H1 (cell line): Measurements from ENCODE around the gene THAP5. TPM values are rescaled to one million over a fixed set of nuclear protein-coding genes. Genes with fewer than 3 reads are reported as not detected.

Source experiments
- CTCF ChIA-PET: fragments of 300-600 bp; sonication (Branson Sonifier 250); formaldehyde crosslinking; loops from one replicate; lab custom pipeline; 2021; ENCODE audit not compliant: partially characterized antibody; lab: Charles Lee
- POLR2A ChIA-PET: fragments of 300-600 bp; sonication (Branson Sonifier 250); formaldehyde crosslinking; loops from one replicate; lab custom pipeline; 2021; ENCODE audit warnings: inconsistent platforms; ENCODE audit not compliant: partially characterized antibody; lab: Charles Lee
- DNase-seq, 2 experiments: peaks; one replicate each; pipeline versions ENCODE4 v3.0.0 to v3.0.0-alpha.2; 2010 to 2022; ENCODE audit warnings: low spot score in 2 of 2, low read depth in 1 of 2, mixed read lengths in 1 of 2
- FAIRE-seq: peaks from 2 replicates; lab custom pipeline; 2011; peaks lifted over from hg19 to GRCh38; lab: Jason Lieb, UNC
- H2AFZ ChIP-seq: 2 replicates; pipeline ENCODE4 v1.8.1; 2012; ENCODE audit warnings: low read length, inconsistent platforms
- H2AK5ac ChIP-seq: 2 replicates; pipeline ENCODE4 v1.6.1; 2013; ENCODE audit warnings: low read depth, low read length
- H2BK120ac ChIP-seq: replicated peaks from 2 replicates; pipeline ENCODE3; 2013; ENCODE audit warnings: low read depth, low read length, inconsistent platforms
- H2BK12ac ChIP-seq: 2 replicates; pipeline ENCODE4 v1.6.1; 2013; ENCODE audit warnings: low read depth, low read length
- H2BK15ac ChIP-seq: 2 replicates; pipeline ENCODE4 v1.6.1; 2013; ENCODE audit warnings: low read length
- H2BK20ac ChIP-seq: 2 replicates; pipeline ENCODE4 v1.6.1; 2013; ENCODE audit warnings: low read length
- H2BK5ac ChIP-seq: 2 replicates; pipeline ENCODE4 v1.6.1; 2013; ENCODE audit warnings: low read depth, low read length
- H3K14ac ChIP-seq: 2 replicates; pipeline ENCODE4 v1.6.1; 2013; ENCODE audit warnings: inconsistent platforms; ENCODE audit not compliant: insufficient read length
- H3K18ac ChIP-seq: 2 replicates; pipeline ENCODE4 v1.6.1; 2013; ENCODE audit warnings: low read length; ENCODE audit errors: extremely low read depth
- H3K23ac ChIP-seq: 2 replicates; pipeline ENCODE4 v1.6.1; 2013; ENCODE audit warnings: inconsistent platforms; ENCODE audit not compliant: insufficient read length
- H3K23me2 ChIP-seq: 2 replicates; pipeline ENCODE4 v1.6.1; 2013; ENCODE audit warnings: low read depth, low read length
- H3K27ac ChIP-seq: 2 replicates; pipeline ENCODE4 v1.6.1; 2011; ENCODE audit warnings: low read depth, low read length, inconsistent platforms
- H3K27me3 ChIP-seq, 4 experiments: replicated peaks in 1 of 4; 1 replicate in 1 of 4; 2 replicates in 3 of 4; pipeline versions ENCODE4 v1.6.1 to v1.8.1; 2011 to 2013; ENCODE audit warnings: low read length in 3 of 4, mild to moderate bottlenecking in 3 of 4, inconsistent platforms in 2 of 4, mixed read lengths in 2 of 4, moderate library complexity in 1 of 4; ENCODE audit not compliant: control insufficient read depth in 3 of 4, insufficient read depth in 3 of 4; ENCODE audit errors: extremely low read depth in 1 of 4
- H3K36me3 ChIP-seq, 4 experiments: 2 replicates each; pipeline versions ENCODE4 v1.6.1 to v1.8.1; 2011 to 2013; ENCODE audit warnings: mild to moderate bottlenecking in 4 of 4, low read length in 3 of 4, moderate library complexity in 2 of 4, control low read depth in 1 of 4, inconsistent platforms in 1 of 4; ENCODE audit not compliant: insufficient read depth in 4 of 4, control insufficient read depth in 2 of 4
- H3K4ac ChIP-seq: replicated peaks from 2 replicates; pipeline ENCODE3; 2013; ENCODE audit warnings: low read length, low read depth, mixed read lengths, inconsistent platforms; ENCODE audit not compliant: insufficient read length
- H3K4me1 ChIP-seq, 4 experiments: replicated peaks in 1 of 4; 1 replicate in 1 of 4; 2 replicates in 3 of 4; pipeline versions ENCODE4 v1.6.1 to v1.8.1; 2011 to 2013; ENCODE audit warnings: low read length in 3 of 4, inconsistent platforms in 2 of 4, mixed read lengths in 1 of 4; ENCODE audit not compliant: insufficient read depth in 4 of 4, control insufficient read depth in 3 of 4
- H3K4me2 ChIP-seq, 2 experiments: 2 replicates each; pipeline versions ENCODE4 v1.6.1 to v1.8.1; 2011 to 2013; ENCODE audit warnings: low read depth in 2 of 2, low read length in 2 of 2, control low read depth in 1 of 2, inconsistent platforms in 1 of 2, mild to moderate bottlenecking in 1 of 2; ENCODE audit not compliant: insufficient read depth in 1 of 2
- H3K4me3 ChIP-seq, 4 experiments: fragments of 200-600, 300-600 bp in 1 of 4; sonication (generic), shearing (Covaris generic), sonication (Bioruptor Twin) in 1 of 4; 2 replicates each; pipeline versions ENCODE4 v1.5.1 to v1.8.1; 2011 to 2016; ENCODE audit warnings: low read length in 4 of 4, low read depth in 3 of 4, control low read depth in 2 of 4, inconsistent platforms in 2 of 4, mild to moderate bottlenecking in 2 of 4, mixed read lengths in 1 of 4, moderate library complexity in 1 of 4; ENCODE audit not compliant: insufficient read depth in 2 of 4; ENCODE audit errors: extremely low read depth in 1 of 4
- H3K56ac ChIP-seq: replicated peaks from 2 replicates; pipeline ENCODE3; 2013; ENCODE audit warnings: low read depth, mild to moderate bottlenecking, mixed read lengths, low read length, inconsistent platforms; ENCODE audit not compliant: insufficient read length
- H3K79me1 ChIP-seq: 2 replicates; pipeline ENCODE4 v1.6.1; 2013; ENCODE audit warnings: low read depth, low read length, control low read depth
- H3K79me2 ChIP-seq, 2 experiments: 2 replicates each; pipeline versions ENCODE4 v1.6.1 to v1.8.1; 2012 to 2013; ENCODE audit warnings: low read length in 2 of 2, mild to moderate bottlenecking in 2 of 2, inconsistent platforms in 1 of 2; ENCODE audit not compliant: insufficient read depth in 2 of 2, control insufficient read depth in 1 of 2
- H3K9ac ChIP-seq, 4 experiments: replicated peaks in 1 of 4; 1 replicate in 1 of 4; 2 replicates in 3 of 4; pipeline versions ENCODE4 v1.6.1 to v1.8.1; 2011 to 2013; ENCODE audit warnings: low read depth in 3 of 4, low read length in 3 of 4, control low read depth in 2 of 4, mild to moderate bottlenecking in 2 of 4, moderate library complexity in 2 of 4, inconsistent platforms in 1 of 4; ENCODE audit errors: extremely low read depth in 1 of 4
- H3K9me3 ChIP-seq, 2 experiments: 2 replicates each; pipeline versions ENCODE4 v1.6.1 to v1.8.1; 2012 to 2013; ENCODE audit warnings: mild to moderate bottlenecking in 2 of 2, moderate library complexity in 2 of 2, control low read depth in 1 of 2, inconsistent platforms in 1 of 2, low read depth in 1 of 2, low read length in 1 of 2, mixed read lengths in 1 of 2; ENCODE audit not compliant: insufficient read depth in 2 of 2
- H4K20me1 ChIP-seq, 2 experiments: replicated peaks in 1 of 2; 2 replicates each; pipeline versions ENCODE3 to v1.8.1; 2011 to 2013; ENCODE audit warnings: inconsistent platforms in 2 of 2, low read length in 2 of 2, mild to moderate bottlenecking in 1 of 2; ENCODE audit not compliant: insufficient read depth in 2 of 2, control insufficient read depth in 1 of 2
- H4K5ac ChIP-seq: 2 replicates; pipeline ENCODE4 v1.6.1; 2013; ENCODE audit warnings: low read length, low read depth, mixed read lengths, inconsistent platforms; ENCODE audit not compliant: insufficient read length
- H4K8ac ChIP-seq: 2 replicates; pipeline ENCODE4 v1.8.0; 2013; ENCODE audit warnings: mild to moderate bottlenecking, moderate library complexity, low read length, inconsistent platforms; ENCODE audit not compliant: insufficient read depth; ENCODE audit errors: extremely low read depth
- H4K91ac ChIP-seq: replicated peaks from 2 replicates; pipeline ENCODE3; 2013; ENCODE audit warnings: low read length, mixed read lengths, inconsistent platforms; ENCODE audit not compliant: insufficient read length
- BCL11A ChIP-seq, 2 experiments: IDR thresholded peaks; one replicate each; pipeline ENCODE4 v1.6.1; 2011; ENCODE audit warnings: low read depth in 2 of 2, low read length in 2 of 2, mild to moderate bottlenecking in 2 of 2
- GTF2F1 ChIP-seq: IDR thresholded peaks from 2 replicates; pipeline ENCODE4 v1.6.1; 2012; ENCODE audit warnings: low read depth, low read length, improper control_type of control experiment, borderline replicate concordance
- HDAC6 ChIP-seq: IDR thresholded peaks from one replicate; pipeline ENCODE4 v1.7.1; 2012; ENCODE audit warnings: low read depth, mild to moderate bottlenecking, inconsistent platforms, low read length, moderate library complexity
- JUN ChIP-seq: IDR thresholded peaks from 2 replicates; pipeline ENCODE4 v1.6.1; 2011; ENCODE audit warnings: low read depth, mild to moderate bottlenecking, improper control_type of control experiment, low read length
- POLR2AphosphoS5 ChIP-seq: IDR thresholded peaks from 2 replicates; pipeline ENCODE4 v1.6.1; 2011; ENCODE audit warnings: low read depth, low read length
- RXRA ChIP-seq: IDR thresholded peaks from 2 replicates; pipeline ENCODE4 v1.6.1; 2011; ENCODE audit warnings: low read depth, mild to moderate bottlenecking, low read length, moderate library complexity; ENCODE audit not compliant: insufficient read depth
- SIX5 ChIP-seq: IDR thresholded peaks from 2 replicates; pipeline ENCODE4 v1.6.1; 2011; ENCODE audit warnings: mild to moderate bottlenecking, low read depth, low read length
- SP1 ChIP-seq: IDR thresholded peaks from 2 replicates; pipeline ENCODE4 v1.6.1; 2011; ENCODE audit warnings: low read depth, low read length
- ZNF274 ChIP-seq: IDR thresholded peaks from 2 replicates; pipeline ENCODE4 v1.7.0; 2012; ENCODE audit warnings: low read length, borderline replicate concordance; ENCODE audit errors: extremely low read depth
- WGBS, 2 experiments: shearing (Covaris generic) in 1 of 2; methylation state at CpG; one replicate each; pipeline versions ENCODE4 v1.1.6 to v1.1.7; 2013 to 2015; ENCODE audit warnings: low lambda C conversion rate in 2 of 2, mixed read lengths in 2 of 2, inconsistent platforms in 1 of 2, low coverage in 1 of 2, missing lambda C conversion rate in 1 of 2; ENCODE audit not compliant: insufficient replicate concordance in 2 of 2, insufficient coverage in 1 of 2, insufficient read length in 1 of 2; ENCODE audit errors: extremely low coverage in 1 of 2, missing lambda C conversion rate in 1 of 2; 5-methylcytosine and 5-hydroxymethylcytosine counted together
- polyA plus RNA-seq, 7 experiments: library from polyadenylated mRNA; depleted of rRNA in 3 of 7; stranded (reverse) in 5 of 7; unstranded in 2 of 7; fragments of >200 nt in 5 of 7; fragments of 200-250 nt in 2 of 7; gene quantifications; 1 replicate in 5 of 7; 2 replicates in 1 of 7; 4 replicates in 1 of 7; pipeline versions ENCODE4 v1.2.1 to v1.2.3, GENCODE V29; 2011 to 2013; ENCODE audit warnings: missing spikeins in 2 of 7, mixed read lengths in 2 of 7
- total RNA-seq: library from RNA; stranded (reverse); fragmentation: NEBNext Ultra II Directional; extraction: Animal tissue kit (Norgen Biotek cat#: 25700); gene quantifications from 2 replicates; pipeline ENCODE4 v1.2.1, GENCODE V29; 2021
- TF ChIP-seq, protein P1 (sequence below): IDR thresholded peaks from 2 replicates; pipeline ENCODE4 v1.6.1; 2012; ENCODE audit warnings: inconsistent platforms
- TF ChIP-seq, protein P2 (sequence below): IDR thresholded peaks from 2 replicates; pipeline ENCODE4 v1.6.1; 2011; ENCODE audit warnings: low read depth, mild to moderate bottlenecking, low read length; ENCODE audit not compliant: insufficient read depth

The THAP5 gene
- total and polyA plus RNA-seq, 2 of the 8 experiments (the other 6 are each of a cell fraction or from before 2014, with no cell fraction given) = 3.9 to 24.2 TPM

DNA sequence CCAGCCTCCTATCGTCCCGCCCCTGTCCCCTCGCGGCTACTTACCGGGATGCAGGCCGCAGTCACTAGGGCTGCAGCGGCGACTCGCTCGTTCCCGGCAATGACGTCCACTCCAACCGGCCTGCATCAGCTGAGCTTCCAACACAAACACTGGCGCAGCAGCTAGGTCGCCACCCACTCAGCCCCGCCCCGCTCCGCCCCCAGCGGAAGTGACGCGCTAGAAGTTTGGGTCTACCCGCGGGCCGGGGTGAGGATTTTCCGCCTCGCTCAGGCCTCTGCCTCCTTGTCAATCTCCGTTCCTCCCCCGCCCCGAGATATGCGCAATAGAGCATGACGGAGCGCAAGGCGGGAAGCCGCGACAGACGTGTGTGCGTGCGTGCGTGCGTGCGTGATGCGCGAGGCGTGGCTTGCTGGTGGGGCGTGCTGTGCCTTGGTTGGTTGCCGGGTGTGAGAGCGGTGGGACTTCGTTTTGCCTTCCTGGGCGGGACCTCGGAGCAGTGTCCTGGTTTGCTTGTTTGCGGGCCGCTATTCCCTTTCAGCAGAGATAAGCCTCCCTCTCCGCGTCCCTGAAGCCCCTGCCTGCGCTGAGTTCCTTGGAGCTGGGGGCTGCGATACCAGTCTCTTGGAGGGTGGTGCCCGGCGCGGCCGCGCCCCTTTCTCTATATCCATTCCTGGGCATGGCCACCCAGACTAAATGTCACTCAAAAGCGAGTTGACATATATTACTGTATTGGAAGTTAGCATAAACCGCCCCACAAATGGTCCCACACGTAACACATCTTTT, 43.3 kb downstream of the THAP5 start, which contains the start of gene PNPLA8:
PNPLA8 (minus strand) TSS at position 151 of the 783 bp plus-strand sequence. CDS start 10,644 bp downstream, outside the sequence.
- Histone ChIP-seq H3K23me2 (peaks cover 4% of the 10 kb centered on the region; the same call in 1 of the 2 replicates), H2BK5ac (peak within 1 kb of the TSS; percentile 84), H2BK120ac (no peak within 1 kb of the TSS), H3K23ac (no peak within 1 kb of the TSS), H4K20me1 (no peaks in the 10 kb centered on the region), H2AK5ac (no peak within 1 kb of the TSS), H3K36me3 (no peaks in the 10 kb centered on the region), H4K8ac (peak within 1 kb of the TSS; percentile 88), H2BK20ac (no peak within 1 kb of the TSS), H3K14ac (no peak within 1 kb of the TSS), H3K79me2 (peaks cover 0 to 37% of the 10 kb centered on the region in 2 experiments; a peak in 3 of 4 replicates), H3K18ac (peak within 1 kb of the TSS; percentile 51; the same call in 1 of the 2 replicates), H3K9me3 (no peaks in the 10 kb centered on the region), H2BK15ac (0 out of 2 replicates have a peak within 1 kb of the TSS, but pooled peaks have one; percentile 22), H4K5ac (peak within 1 kb of the TSS; percentile 85), H3K27me3 (no peaks in the 10 kb centered on the region), H3K56ac (peak within 1 kb of the TSS; percentile 62), H3K4ac (no peak within 1 kb of the TSS), H3K4me2 (peak within 1 kb of the TSS; percentile 80 to 93), H2BK12ac (no peak within 1 kb of the TSS), H3K9ac (peak within 1 kb of the TSS; percentile 64 to 87 (median 84)), H3K27ac (peak within 1 kb of the TSS; percentile 86), H4K91ac (no peak within 1 kb of the TSS), H3K79me1 (0 out of 2 replicates have a peak, but pooled peaks cover 4% of the 10 kb centered on the region), H3K4me3 (peak within 1 kb of the TSS; percentile 73 to 95 (median 86)), H2AFZ (peak within 1 kb of the TSS; percentile 61; the same call in 1 of the 2 replicates), H3K4me1 (peaks cover 2 to 15% (median 9%) of the 10 kb centered on the region in 4 experiments; a peak in 4 of 7 replicates)
- CTCF ChIA-PET = interaction anchor here (0.6 to 2.6 kb wide), 7 partner anchors 13 to 410 kb away, joined by 3 to 8 read pairs (median 4); no protein-coding TSS in a partner anchor
- 1% methylated on average over 64 of the region's 64 CpGs; no CpG with 5 or more reads in 1 of the 2 experiments for WGBS, 2 experiments
- POLR2A ChIA-PET = interaction anchor here (0.7 to 4.7 kb wide), 8 partner anchors 9 to 70 kb away, joined by 3 to 21 read pairs (median 4); partner anchors contain the start of genes DNAJB9, NRCAM and THAP5
- FAIRE-seq = peak; percentile 45
- peak; percentile 97 to 100 for DNase-seq
- TF ChIP-seq BCL11A (IDR thresholded peaks at IDR 0.05; ENCODE audit: low read depth in 2 of 2, low read length in 2 of 2) (no peak), POLR2AphosphoS5 (peak; percentile 94), JUN (no peak), GTF2F1 (no peak), RXRA (no peak), HDAC6 (no peak), SIX5 (no peak), SP1 (no peak), ZNF274 (no peak)
- TF ChIP-seq, protein P1, sequence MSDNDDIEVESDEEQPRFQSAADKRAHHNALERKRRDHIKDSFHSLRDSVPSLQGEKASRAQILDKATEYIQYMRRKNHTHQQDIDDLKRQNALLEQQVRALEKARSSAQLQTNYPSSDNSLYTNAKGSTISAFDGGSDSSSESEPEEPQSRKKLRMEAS = peak; percentile 97
- TF ChIP-seq, protein P2, sequence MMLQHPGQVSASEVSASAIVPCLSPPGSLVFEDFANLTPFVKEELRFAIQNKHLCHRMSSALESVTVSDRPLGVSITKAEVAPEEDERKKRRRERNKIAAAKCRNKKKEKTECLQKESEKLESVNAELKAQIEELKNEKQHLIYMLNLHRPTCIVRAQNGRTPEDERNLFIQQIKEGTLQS = no peak
